Muscle layer of duodenum (tissue), 2 donors: ENCODE results near the gene COPB2.

Source experiments
- H3K27ac ChIP-seq: one replicate; pipeline ENCODE4 v1.7.0; 2013; ENCODE audit warnings: mild to moderate bottlenecking, low read length
- H3K27me3 ChIP-seq: one replicate; pipeline ENCODE4 v1.7.0; 2013; ENCODE audit warnings: low read depth, mild to moderate bottlenecking, control low read depth, low read length
- H3K36me3 ChIP-seq, 2 donors: one replicate each; pipeline ENCODE4 v1.7.0; 2013; ENCODE audit warnings: low read length in 2 of 2, control low read depth in 1 of 2, mild to moderate bottlenecking in 1 of 2; ENCODE audit not compliant: insufficient read depth in 2 of 2, control insufficient read depth in 1 of 2
- H3K4me1 ChIP-seq, 2 donors: one replicate each; pipeline ENCODE4 v1.7.0; 2013; ENCODE audit warnings: low read length in 2 of 2, mild to moderate bottlenecking in 2 of 2, control low read depth in 1 of 2, moderate library complexity in 1 of 2; ENCODE audit not compliant: insufficient read depth in 2 of 2, control insufficient read depth in 1 of 2
- H3K4me3 ChIP-seq, 2 donors: one replicate each; pipeline ENCODE4 v1.7.0; 2013; ENCODE audit warnings: low read length in 2 of 2, low read depth in 1 of 2, mild to moderate bottlenecking in 1 of 2
- H3K9me3 ChIP-seq, 2 donors: one replicate each; pipeline ENCODE4 v1.7.0; 2013; ENCODE audit warnings: low read length in 2 of 2, control low read depth in 1 of 2, mild to moderate bottlenecking in 1 of 2; ENCODE audit not compliant: control insufficient read depth in 1 of 2
- donor health status: healthy.

Gene COPB2

DNA sequence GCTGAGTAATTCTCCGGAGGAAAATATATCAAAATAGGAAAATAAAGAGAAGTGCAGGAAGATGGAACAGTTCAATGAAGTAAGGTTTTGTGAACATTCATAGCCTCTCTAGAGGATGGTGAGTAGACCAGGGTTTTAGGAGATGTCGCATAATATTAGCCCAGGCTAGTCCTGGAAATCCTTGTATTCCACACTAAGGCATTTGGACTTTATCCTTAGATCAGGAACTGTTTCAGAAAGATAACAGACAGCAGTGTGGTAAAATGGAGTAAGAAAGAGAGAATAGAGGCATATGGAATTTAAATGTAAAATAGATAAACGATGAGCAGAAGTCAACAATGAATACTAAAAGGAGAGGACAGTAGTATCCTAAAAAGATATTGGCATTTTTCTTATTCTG, 12.1 kb downstream of the COPB2 start:
- no peak overlapping the region for H3K27ac ChIP-seq
- no peaks in the 10 kb centered on the region for H3K27me3 ChIP-seq
- no peak overlapping the region for H3K4me3 ChIP-seq
- H3K9me3 ChIP-seq, result no peaks in the 10 kb centered on the region
- H3K36me3 ChIP-seq, result peaks cover 57 to 79% of the 10 kb centered on the region in 2 donors
- peaks cover 0 to 12% of the 10 kb centered on the region in 2 donors for H3K4me1 ChIP-seq

DNA sequence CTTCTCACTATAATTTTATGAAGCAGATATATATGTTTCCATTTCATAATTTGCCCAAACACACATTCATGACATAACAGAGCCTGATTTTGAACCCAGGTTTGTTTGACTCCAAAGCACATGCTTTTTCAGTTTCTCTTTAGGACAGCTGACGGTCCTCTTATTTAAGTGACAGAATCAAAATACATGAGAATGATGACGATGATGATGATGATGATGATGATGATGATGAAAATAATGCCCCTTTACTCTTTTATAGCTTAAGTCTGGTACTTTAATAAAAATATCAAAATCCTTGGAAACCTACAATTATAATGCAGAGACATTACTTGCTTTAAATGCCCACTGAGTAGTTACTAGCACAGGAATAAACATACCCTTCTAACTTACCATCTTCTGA, 15.3 kb downstream of the COPB2 start:
- Histone ChIP-seq H3K36me3 (peaks cover 66 to 85% of the 10 kb centered on the region in 2 donors), H3K4me3 (no peak overlapping the region), H3K9me3 (no peaks in the 10 kb centered on the region), H3K4me1 (peaks cover 0 to 6% of the 10 kb centered on the region in 2 donors), H3K27ac (no peak overlapping the region), H3K27me3 (no peaks in the 10 kb centered on the region)

DNA sequence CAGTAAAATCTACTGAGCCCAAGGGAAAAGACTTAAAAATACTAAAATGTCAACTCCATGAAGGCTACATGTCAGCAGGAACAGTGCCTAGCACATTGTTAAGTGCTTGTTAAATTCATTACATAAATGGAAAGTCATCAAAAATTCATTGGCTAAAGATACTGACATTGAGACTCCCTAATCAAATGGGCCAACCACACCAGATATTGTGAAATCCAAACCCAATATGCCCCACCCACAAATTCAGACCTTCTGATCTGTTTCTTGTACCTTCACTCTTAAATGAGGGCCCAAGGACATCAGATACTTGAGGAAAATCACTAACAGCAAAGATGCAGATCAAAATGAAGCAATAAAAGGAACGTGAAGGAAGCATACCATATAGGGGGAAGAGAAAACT, 24.9 kb downstream of the COPB2 start:
- H3K36me3 ChIP-seq, result peaks cover 70 to 90% of the 10 kb centered on the region in 2 donors
- no peak overlapping the region for H3K4me3 ChIP-seq
- no peaks in the 10 kb centered on the region for H3K9me3 ChIP-seq
- H3K4me1 ChIP-seq, result peaks cover 0 to 9% of the 10 kb centered on the region in 2 donors
- no peaks in the 10 kb centered on the region for H3K27me3 ChIP-seq
- H3K27ac ChIP-seq, result no peak overlapping the region

DNA sequence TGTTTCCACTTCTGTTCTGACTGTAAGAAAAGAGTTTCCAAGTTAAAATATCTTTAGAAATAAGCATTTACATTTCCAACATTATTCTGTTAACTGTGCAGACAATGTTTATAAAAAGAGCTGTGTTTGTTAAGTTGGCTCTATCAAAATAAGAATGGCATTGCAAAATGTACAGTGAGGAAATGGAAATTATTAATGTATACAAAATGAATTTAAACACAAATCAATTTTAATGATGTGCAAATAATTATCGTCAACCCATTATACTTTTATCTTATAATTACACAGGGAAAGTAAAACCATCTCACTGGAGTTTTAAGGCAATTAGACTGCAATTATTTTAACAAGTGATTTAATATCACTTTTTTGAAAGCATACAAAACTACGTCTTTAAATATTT, 28.2 kb downstream of the COPB2 start:
- H3K27ac ChIP-seq, result no peak overlapping the region
- no peaks in the 10 kb centered on the region for H3K27me3 ChIP-seq
- H3K4me3 ChIP-seq, result no peak overlapping the region
- H3K9me3 ChIP-seq, result no peaks in the 10 kb centered on the region
- H3K4me1 ChIP-seq, result peaks cover 0 to 18% of the 10 kb centered on the region in 2 donors
- peaks cover 72 to 93% of the 10 kb centered on the region in 2 donors for H3K36me3 ChIP-seq

DNA sequence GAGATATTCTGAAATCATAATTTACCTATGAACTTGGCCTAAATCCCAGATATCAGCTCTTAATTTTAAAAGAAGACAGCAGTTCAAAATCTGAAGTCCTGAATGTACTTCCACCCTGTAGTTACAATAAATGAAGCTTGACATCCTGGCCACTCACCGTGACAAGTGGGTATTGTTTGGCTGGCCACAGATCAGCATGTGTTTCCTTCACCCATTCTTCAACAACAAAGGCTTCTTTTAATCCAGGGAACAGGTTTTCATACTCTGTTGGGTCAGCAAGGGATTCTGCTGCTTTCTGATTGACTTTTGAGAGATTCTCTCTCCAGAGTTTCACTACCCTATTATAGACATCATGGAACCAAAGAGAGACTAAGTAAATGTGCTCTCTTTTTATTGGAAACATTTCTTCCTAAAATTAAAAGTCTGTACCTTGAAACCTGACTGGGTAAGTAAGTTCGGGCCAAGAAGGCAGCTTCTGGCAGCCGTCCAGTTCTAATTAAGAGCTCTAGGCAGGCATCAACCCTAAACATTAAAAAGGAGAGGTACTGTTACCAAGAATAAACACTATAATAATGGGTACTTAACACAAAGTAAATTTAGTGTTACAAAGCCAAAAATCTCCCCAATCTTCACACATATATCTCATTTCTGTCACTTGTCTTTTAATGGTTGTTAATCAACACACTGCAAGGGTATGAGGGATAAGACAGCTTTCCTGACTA, 30.4 kb downstream of the COPB2 start:
- H3K36me3 ChIP-seq, result peaks cover 70 to 91% of the 10 kb centered on the region in 2 donors
- no peaks in the 10 kb centered on the region for H3K27me3 ChIP-seq
- H3K4me3 ChIP-seq, result no peak overlapping the region
- H3K4me1 ChIP-seq, result peaks cover 0 to 18% of the 10 kb centered on the region in 2 donors
- H3K27ac ChIP-seq, result no peak overlapping the region
- no peaks in the 10 kb centered on the region for H3K9me3 ChIP-seq

DNA sequence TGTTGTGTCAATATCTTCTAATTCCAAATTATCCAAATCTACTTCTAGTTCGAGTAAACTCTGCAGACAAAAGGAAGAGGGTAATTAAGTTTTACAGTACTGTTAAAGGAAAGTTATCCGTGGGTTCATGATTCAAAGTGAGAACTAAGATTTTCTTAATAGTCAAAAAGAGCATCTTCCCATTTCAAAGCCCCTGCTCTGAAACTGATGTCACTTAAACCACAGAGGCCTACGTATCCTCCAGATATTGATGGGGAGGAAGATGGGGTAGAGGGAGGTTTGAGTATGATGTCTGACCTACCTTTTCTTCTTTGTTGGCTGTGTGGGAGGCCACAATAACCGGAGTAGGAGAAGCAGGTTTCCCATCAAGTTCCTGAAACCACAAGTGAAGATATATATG, 31.5 kb downstream of the COPB2 start:
- Histone ChIP-seq H3K9me3 (no peaks in the 10 kb centered on the region), H3K27ac (no peak overlapping the region), H3K4me1 (peaks cover 0 to 18% of the 10 kb centered on the region in 2 donors), H3K27me3 (no peaks in the 10 kb centered on the region), H3K36me3 (peaks cover 71 to 87% of the 10 kb centered on the region in 2 donors), H3K4me3 (no peak overlapping the region)

DNA sequence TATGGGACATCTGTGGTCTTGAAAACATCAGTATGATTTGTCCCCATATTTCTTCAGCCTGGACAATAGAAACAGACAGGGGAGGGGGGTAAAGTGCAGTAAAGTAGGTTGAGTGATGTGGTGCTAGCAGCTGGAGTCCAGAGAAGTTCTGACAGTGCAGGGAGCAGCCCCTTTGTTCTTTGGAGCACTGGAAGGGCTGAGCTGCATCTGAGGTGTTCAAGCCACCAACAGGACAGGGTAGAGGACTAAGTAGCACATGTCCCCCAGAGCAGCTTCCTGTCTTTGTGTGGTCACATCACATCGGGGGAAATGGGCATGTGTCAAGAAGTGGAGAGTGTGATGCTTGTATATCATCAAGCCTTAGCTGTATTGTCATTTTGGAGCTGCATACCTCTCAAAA, 33.6 kb downstream of the COPB2 start:
- H3K4me3 ChIP-seq, result no peak overlapping the region
- no peak overlapping the region for H3K27ac ChIP-seq
- peaks cover 83 to 91% of the 10 kb centered on the region in 2 donors for H3K36me3 ChIP-seq

DNA sequence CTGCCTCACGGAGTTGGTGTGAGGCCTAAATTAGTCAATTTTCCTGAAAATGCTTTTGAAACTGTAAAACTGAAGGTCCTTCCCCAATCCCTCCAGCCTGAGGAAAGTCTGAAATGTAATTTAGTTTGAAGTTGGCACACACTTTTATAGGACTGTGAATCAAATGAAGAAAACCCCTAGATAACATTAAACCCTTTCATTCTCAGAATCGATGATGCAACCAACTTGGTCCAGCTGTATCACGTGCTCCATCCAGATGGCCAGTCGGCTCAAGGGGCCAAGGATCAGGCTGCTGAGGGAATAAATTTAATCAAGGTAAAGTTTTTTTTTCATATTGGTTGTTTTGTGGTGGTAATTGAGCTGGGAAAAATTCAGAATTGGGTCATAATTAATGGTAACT, 34.0 kb downstream of the COPB2 start:
- Histone ChIP-seq H3K27me3 (no peaks in the 10 kb centered on the region), H3K4me3 (no peak overlapping the region), H3K4me1 (peaks cover 0 to 10% of the 10 kb centered on the region in 2 donors), H3K9me3 (no peaks in the 10 kb centered on the region), H3K36me3 (peaks cover 82 to 91% of the 10 kb centered on the region in 2 donors), H3K27ac (no peak overlapping the region)

More for the DNA sequence above, 33.6 kb downstream of the COPB2 start:
- Histone ChIP-seq H3K27me3 (no peaks in the 10 kb centered on the region), H3K9me3 (no peaks in the 10 kb centered on the region), H3K4me1 (peaks cover 0 to 14% of the 10 kb centered on the region in 2 donors)

DNA sequence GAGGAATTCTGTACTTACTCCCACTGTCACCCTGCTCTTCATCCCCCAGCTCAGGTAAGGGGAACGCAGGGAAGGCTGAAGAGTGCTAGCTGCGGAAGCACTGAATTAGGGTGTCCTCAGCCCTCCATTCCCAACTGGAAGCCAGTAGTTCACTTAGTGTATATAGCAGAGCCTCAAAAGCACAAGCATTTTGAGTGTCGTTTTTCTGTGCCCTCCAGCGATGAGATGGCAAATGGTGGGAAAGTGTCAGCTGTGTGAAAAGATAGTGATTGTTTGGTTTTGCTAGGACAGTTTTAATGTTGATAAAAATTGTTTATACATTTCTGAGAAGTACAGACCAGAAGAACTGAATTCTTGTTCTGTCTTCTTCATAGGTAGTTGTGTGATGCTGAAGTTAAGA, 34.8 kb downstream of the COPB2 start:
- Histone ChIP-seq H3K27ac (no peak overlapping the region), H3K4me3 (no peak overlapping the region), H3K4me1 (peaks cover 0 to 9% of the 10 kb centered on the region in 2 donors), H3K36me3 (peaks cover 82 to 92% of the 10 kb centered on the region in 2 donors), H3K27me3 (no peaks in the 10 kb centered on the region), H3K9me3 (no peaks in the 10 kb centered on the region)

DNA sequence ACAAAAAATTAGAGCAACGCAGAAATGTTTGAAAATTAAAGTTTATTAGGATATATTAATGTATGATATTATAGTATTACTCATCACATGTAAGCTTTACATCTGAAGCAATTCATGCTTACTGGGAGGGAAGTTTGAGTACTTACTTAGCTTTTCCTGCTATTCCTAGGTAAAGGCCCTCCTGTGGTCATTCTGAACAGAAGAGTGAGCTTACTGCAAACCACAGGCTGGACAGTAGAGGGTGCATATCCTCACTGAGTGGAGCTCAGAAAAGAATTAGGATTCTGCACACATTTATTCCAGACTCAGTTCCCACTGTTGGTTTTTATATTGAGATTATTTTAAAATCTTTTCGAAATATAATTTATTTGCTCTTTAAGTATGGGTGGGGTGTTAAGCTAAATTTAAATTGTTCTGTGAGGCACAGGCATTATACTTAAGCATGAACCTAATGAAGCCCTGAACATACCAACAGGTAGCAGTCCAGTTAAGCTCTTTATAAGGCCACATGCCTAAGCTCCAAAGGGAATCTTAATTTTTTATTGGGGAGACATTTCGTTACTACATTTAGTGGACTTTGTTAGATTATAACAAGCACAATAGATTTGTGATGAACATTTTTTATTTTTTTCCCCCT, 35.4 kb downstream of the COPB2 start:
- Histone ChIP-seq H3K4me1 (peaks cover 0 to 3% of the 10 kb centered on the region in 2 donors), H3K27ac (no peak overlapping the region), H3K4me3 (no peak overlapping the region), H3K27me3 (no peaks in the 10 kb centered on the region), H3K9me3 (no peaks in the 10 kb centered on the region), H3K36me3 (peaks cover 80 to 92% of the 10 kb centered on the region in 2 donors)

DNA sequence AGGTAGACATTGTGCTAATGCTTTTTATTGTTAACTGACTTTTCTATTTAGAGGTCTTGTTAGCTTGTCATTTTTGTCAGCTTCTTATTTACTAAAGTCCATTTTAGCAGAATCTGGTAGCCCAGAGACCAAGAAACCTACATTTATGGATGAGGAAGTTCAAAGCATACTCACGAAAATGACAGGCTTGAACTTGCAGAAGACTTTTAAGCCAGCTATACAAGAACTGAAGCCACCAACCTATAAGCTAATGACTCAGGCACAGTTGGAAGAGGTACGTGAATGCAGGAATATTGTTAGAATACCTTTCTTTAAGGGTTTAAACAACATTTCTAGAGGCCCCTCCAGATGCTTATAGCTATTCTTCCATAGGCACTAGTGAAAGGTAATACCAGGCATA, 42.7 kb downstream of the COPB2 start:
- Histone ChIP-seq H3K27me3 (no peaks in the 10 kb centered on the region), H3K9me3 (no peaks in the 10 kb centered on the region), H3K4me3 (no peak overlapping the region), H3K27ac (no peak overlapping the region), H3K36me3 (peaks cover 33 to 54% of the 10 kb centered on the region in 2 donors), H3K4me1 (peaks cover 15 to 18% of the 10 kb centered on the region in 2 donors)
